Germinal center (tissue), 1 donor: ENCODE data around the gene ATPAF1.
"Not testable (repeated sequence)": the region's sequence is repeated elsewhere in the genome, so short reads cannot be mapped to it uniquely, and the experiment has no call there.

ENCODE experiments used
- DNase-seq: peaks from one replicate; pipeline ENCODE4 v3.0.0; 2012; ENCODE audit warnings: mixed read lengths, low spot score

ATPAF1 gene

DNA sequence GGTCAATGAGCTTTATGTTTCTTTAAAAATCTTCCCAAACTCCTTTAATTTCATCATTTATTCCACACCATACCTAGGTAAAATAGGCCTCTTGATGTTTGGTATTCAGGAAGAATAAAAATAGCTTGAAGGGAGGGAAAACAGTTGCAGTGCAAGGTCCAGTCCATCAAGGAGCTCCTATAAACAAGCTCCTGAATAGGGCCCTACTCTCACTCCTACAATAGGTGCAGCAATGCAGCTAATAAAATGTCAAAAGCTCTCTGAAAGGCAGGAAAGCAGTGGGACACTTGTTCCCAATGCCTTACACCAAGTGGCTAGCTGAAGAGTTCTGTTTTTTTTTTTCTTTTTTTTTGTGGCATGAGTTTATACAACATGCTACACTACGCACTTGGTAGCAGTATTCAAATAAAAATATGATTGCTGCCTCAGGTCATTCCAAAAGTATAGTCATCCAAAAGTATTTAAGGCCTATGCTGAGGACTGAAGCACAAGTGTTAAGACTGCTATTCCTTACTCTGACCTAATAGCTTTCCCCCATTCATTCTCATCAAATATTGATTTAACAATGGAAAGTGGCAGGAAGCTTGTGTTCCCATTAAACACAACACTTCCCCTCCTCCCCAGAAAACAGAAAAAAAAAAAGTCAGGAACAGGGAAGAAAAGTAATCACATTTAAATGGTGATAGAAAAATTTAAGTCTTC is 13.3 kb upstream of the ATPAF1 start:
- DNase-seq, result no peak

- no peak for DNase-seq
Measured at GRCh38 chr1:46679789-46680573, 11.8 kb upstream of the ATPAF1 start.

- no peak for DNase-seq
Measured at GRCh38 chr1:46677339-46677738, 9.2 kb upstream of the ATPAF1 start.

DNA sequence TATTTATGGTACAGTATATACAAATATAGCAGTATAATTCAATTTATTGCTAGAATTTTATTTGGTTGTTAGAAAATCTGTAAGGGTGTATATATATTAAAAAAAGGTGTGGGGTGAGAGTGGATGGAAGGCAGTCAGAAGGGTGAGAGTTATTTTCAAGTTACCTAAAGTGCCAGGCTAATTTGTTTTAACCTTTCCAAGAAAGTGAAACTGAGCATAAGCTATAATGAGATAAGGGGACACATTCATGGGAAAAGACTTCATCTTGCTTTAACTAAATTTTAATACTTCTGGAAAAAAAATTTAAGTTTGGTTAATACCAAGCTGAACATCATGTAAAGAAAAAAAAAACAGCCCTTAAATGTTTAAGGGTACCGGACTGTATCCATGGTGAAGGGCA is 8.4 kb upstream of the ATPAF1 start:
- DNase-seq, result no peak

DNA sequence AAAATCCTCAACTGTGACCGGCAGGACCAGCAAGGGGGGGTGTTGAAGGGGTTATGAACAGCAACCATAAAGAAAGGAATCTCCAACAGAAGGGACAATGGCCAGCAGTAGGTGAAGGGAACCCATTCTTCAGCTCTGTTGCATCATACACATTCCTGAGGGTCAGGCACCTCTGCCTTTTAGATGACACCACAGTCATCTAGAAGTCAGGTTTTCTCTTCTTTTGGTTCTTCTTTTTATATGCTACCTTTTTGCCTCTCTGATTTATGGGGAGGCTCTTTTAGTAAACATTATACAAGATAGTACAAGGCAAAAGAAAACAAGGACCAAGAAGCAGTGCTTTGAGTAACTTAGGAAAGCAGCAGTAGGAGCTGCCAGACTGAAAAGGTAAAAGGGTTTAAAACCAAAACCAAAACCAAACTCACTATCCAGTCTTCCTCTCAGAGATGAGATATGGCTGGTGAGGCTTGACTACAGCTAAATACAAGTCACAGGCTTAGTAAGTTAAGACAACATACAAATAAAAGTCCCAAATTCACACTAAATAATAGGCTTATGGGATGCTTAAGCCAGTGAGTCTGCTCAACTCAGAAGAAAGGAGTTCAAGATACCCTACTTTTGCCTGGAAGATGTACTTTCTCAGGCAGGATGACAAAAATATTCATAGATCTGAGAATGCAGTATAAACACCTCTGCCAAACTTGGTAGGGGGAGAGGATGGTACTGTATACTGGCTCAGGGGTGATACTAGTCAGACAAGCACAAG is 7.6 kb upstream of the ATPAF1 start:
- no peak for DNase-seq

GRCh38 chr1:46673749-46674182 is 5.6 kb upstream of the ATPAF1 start:
- DNase-seq, result no peak

DNA sequence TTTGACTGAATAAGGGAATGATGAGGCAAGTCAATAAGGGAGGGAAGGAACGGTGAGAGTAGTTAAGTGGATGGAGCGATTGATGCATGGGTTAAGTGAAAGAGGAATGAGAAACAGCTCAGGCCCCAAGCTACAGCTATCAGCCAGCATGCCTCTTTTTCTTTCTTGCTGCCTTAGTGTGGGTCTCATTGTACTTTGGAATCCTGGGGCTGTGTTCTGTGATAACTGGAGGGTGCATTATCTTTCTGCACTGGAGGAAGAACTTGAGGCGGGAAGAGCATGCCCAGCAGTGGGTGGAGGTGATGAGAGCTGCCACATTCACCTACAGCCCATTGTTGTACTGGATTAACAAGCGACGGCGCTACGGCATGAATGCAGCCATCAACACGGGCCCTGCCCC is 4.5 kb upstream of the ATPAF1 start:
- DNase-seq, result no peak

DNA sequence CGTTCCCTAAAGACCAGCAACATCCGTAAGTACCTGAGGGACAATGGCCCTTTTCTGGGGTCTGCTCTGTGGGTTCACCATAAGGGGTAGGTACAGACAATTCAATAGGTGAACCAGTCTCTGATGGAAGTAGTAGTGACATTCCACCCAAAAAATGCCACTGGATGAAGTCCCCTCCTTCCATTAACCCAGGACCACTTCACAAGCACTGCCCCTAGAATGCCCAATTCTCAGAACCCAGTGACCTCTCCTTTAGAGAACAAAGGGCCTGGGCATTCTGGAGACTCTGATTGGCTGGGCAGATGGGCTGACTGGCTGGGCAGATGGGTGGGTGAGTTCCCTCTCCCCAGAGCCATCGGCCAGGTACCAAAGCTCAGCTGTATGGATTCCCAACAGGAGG is 3.4 kb upstream of the ATPAF1 start, which contains the start of gene TEX38:
TSS of gene TEX38 (plus strand) at position 301 of the 400 bp plus-strand sequence. CDS start at position 382, 81 bp downstream.
- no peak for DNase-seq

GRCh38 chr1:46670134-46670533 is 2.0 kb upstream of the ATPAF1 start:
- DNase-seq, result no peak

DNA sequence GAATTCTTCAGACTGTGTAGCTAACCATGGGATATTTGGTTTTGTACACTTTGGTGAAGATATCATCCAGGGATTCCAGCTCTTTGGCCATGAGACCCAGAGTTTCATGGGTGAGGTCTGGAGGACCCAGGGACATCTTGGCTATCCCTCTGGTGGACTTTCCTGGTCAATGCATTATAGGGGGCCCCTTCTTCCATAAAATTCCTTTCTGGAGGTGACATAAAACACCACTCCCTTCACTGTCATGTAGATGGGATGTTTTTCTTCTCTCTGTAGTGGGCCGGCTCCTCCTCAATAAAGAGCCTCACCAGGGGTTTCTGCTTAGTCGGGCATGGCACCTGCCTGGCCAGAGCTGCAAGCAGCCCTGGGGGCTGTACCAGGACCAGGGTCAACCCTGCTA is 2.2 kb downstream of the ATPAF1 start:
- no peak for DNase-seq

DNA sequence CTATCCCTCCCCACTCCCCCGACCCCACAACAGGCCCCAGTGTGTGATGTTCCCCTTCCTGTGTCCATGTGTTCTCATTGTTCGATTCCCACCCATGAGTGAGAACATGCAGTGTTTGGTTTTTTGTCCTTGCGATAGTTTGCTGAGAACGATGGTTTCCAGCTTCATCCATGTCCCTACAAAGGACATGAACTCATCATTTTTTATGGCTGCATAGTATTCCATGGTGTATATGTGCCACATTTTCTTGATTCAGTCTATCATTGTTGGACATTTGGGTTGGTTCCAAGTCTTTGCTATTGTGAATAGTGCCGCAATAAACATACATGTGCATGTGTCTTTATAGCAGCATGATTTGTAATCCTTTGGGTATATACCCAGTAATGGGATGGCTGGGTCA is 5.2 kb downstream of the ATPAF1 start:
- not testable (repeated sequence) for DNase-seq

- not testable (repeated sequence) for DNase-seq
Measured at GRCh38 chr1:46660116-46660515, 8.0 kb downstream of the ATPAF1 start.

- DNase-seq, result no peak
Measured at GRCh38 chr1:46659307-46659870, 8.8 kb downstream of the ATPAF1 start.

GRCh38 chr1:46657775-46658174 is 10.4 kb downstream of the ATPAF1 start:
- no peak for DNase-seq

DNA sequence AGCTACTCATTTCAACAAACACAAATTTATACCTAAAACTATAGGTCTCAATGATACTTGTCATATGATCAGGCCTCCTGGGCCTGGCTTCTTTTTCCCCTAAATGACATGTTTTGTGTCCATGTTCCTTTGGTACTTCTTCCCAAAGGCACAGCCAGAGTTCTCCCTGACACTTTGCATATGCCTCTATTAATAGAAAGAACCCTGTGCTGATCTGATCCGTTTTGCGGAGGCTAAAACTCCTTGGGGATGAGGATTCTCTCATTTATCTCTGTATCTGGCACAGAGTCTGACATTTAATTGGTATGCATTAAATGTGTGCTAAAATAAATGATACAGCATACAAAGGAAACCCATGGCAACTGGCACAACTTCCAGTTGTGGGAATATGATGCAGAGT is 11.5 kb downstream of the ATPAF1 start:
- no peak for DNase-seq

- no peak for DNase-seq
Measured at GRCh38 chr1:46655848-46656247, 12.3 kb downstream of the ATPAF1 start.

DNA sequence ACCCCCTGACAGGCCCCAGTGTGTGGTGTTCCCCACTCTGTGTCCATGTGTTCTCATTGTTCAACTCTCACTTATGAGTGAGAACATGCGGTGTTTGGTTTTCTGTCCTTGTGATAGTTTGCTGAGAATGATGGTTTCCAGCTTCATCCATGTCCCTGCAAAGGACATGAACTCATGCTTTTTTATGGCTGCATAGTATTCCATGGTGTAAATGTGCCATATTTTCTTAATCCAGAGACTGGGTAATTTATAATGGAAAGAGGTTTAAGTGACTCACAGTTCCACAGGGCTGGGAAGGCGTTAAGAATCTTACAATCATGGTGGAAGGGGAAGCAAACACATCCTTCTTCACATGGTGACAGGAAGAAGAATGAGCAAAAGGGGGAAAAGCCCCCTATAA is 13.5 kb downstream of the ATPAF1 start:
- not testable (repeated sequence) for DNase-seq

DNA sequence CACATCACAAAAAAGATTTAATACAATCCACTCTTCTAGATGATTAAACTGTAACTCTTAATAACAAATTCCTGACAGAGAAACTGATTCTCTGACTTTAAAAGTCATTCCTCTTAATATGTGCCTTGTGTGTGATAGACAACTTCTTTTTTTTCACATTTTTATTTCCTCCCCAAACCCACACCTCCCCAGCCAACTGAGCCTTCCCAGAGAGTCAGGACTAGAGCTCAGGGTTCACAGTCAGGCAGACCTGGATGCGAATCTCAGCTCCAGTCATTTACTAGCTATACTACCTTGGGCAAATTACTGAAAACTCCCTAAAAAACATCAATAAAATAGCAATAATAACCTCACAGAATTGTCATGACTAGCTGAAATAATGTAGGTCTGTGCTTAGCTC is 14.2 kb downstream of the ATPAF1 start:
- DNase-seq, result no peak

DNA sequence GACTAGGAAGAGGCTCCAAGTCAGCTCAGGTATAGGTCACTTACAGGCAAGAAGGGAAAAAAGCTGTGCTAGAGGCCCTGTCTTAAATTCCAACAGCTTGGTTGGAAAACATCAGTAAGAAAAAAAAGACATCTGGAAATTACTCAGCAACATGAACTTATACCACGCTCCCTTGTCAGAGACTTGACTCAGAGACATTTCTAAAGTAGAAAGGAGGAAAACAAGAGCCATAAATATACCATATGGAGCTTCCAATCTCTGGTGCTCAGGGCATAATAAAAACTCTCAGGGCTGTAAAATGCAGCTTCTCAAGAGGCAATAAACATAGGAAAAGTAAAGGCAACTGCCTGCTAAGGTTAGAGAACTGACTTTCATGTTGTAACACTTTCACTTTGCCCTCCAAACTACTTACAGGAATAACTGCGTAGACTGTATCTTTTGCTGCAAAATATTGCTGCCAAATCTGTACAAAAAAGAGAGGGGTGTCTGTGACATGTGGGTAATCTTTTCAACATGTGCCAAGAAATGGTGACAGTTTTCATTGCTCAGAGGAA is 14.7 kb downstream of the ATPAF1 start:
- no peak for DNase-seq

DNA sequence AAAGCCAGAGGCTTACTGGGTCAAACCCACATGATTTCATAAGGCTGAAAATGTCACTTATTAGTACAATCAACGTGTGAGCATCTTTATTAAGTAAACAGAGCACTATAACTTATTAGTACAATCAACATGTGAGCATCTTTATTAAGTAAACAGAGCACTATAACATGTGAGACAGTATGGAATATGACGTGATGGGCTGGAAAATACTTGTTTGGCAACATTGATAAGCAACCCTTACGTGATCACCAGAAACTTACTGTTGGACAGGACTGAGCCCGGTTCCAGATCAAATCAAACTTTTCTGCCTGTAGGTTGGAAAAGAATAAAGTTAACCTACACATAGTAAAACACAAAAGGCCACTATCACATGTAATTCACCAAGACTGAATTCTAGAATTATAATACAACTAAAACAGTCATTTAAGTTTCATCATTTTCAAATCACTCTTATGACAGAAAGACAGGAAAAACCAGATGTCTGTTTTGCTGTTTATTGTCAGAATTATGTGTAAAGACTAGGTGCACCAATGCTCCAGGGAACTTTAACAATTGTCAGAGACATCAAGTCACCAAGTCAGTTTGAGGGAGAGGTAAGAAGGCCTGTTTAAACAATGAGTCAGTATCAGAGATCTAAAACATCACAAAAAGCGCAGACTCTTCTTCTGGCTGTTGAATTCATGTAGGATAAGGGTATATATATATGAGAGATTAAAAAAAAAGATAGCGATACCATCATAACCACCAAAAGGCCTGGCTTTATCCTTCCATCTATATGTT is 15.7 kb downstream of the ATPAF1 start:
- DNase-seq, result no peak

- DNase-seq, result not testable (repeated sequence)
Measured at GRCh38 chr1:46651152-46651551, 17.0 kb downstream of the ATPAF1 start.
